Activated naive CD8-positive, alpha-beta T cell treated with anti-CD3 and anti-CD28 coated beads, Interleukin-2, amount 50 U/mL, for 16 hours (primary cell): ENCODE data around the gene CGB1.
"Not testable (repeated sequence)": the region's sequence is repeated elsewhere in the genome, so short reads cannot be mapped to it uniquely, and the experiment has no call there.

Experiments used
- DNase-seq: peaks from one replicate; pipeline ENCODE4 v3.0.0-alpha.2; 2020; ENCODE audit warnings: low read depth, low spot score

The CGB1 gene

DNA sequence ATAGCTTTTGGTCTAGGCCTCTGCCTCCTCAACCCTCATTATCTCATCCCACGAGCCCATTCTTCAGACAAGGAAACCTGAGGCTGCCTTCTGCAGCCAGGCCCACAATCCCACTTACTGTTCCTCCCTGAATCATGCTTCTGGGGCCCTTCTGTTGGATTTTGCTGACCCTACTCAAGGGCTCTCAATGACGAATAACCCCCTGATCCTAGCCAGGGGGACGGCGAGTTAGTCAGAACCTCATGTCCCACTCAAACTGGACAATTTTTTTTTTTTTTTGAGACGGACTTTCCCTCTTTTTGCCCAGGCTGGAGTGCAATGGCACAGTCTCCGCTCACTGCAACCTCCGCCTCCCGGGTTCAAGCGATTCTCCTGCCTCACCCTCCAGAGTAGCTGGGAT is 14.6 kb downstream of the CGB1 start:
- DNase-seq, result no peak

DNA sequence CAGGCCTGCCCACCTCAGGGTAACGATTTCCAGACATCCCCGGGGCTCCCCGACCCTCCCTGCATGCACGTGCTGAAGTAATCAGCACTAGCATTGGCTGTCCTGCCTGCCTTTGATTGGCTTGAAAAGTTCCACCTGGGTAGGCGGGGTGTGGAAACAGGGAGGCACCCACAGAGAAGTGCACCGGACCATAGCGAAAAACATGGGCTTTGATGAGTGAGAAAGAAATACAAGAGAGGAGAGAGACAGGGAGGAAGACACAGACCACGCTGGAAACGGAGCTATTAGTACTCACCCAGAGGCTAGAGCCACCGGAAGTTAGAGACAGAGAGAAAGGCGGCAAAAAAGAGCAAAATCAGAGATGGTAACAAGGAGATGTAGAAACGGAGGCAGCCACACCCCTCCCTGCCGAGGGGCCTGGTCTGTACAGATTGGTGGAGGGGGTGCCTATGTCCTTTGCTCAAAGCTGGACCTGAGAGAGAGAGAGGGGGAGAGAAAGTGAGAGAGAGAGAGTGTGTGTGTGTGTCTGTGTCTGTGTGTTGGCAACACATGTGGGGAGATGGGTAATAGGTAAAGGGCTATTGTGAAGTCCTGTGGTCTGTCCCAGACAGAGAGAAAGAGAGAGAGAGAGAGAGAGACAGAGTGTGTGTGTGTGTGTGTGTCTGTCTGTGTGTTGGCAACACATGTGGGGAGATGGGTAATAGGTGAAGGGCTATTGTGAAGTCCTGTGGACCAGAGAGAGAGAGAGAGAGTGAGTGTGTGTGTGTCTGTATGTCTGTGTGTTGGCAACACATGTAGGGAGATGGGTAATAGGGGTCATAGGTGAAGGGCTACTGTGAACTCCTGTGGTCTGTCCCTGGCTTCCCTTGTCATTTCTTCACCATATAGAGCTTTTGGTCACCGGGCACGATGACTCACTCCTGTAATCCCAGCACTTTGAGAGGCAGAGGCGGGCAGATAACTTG is 15.5 kb downstream of the CGB1 start:
- no peak for DNase-seq

DNA sequence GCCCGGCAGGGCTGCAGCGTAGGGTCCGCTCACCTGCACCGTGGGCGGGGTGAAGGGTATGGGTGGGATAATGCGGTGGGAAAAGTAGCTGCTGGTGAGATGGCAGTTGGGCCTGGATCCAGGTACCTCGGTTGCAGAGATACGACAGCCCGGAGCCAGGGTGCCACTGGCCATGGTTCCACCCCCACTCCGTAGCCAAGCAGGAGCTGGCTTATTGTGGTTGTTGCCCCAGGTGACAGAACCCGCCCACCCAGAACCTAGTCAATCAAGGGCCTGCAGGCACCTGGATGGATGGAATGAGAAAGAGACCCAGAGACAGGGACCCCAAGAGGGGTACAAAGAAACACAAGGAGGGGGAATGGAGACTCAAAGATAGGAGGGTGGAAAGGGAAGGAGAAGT is 16.4 kb downstream of the CGB1 start:
- no peak for DNase-seq

GRCh38 chr19:49019242-49019932 is 17.3 kb downstream of the CGB1 start:
- peak; percentile 26 for DNase-seq

DNA sequence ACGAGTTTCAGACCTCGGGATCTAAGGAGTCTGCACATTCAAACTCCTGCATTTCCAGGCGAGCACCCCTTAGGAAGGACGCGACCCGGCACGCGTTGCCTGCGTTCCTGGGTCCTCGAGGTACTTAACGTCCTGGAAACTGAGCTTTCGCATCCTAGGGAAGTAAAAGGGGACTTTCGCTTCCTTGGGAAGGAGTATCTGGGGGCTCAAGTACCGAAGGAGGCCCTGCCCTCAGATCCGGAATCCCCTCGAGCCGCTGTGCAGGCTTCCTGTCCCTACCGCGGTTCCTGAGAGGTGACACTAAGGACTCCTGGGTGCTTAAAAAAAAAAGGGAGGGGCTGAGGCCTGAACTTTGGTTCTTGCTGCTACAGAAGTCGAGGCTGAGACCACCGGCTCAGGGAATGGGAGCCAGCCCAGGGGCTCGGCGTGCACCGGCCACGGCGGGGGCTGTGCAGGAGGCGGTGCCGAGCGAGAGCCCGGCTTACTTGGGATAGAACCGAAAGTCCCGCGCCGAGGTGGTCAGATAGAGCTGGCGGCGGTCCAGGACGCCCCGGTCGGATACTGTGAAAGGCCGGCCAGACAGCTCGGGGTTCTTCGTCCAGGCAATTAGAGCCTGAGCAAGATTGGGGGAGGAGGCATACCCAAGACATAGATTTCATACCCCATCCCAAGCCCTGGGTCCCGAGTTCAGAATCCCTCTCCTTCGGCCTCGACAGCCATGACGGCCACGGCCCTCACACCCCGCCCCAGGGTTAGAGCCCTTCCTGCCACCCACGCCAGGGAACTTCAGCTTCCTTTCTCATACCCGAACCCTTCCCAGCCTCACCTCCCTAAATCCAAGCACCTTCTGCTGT is 18.1 kb downstream of the CGB1 start:
- not testable (repeated sequence) for DNase-seq

- peak; percentile 27 for DNase-seq
Measured at GRCh38 chr19:49017666-49018351, 18.9 kb downstream of the CGB1 start.

DNA sequence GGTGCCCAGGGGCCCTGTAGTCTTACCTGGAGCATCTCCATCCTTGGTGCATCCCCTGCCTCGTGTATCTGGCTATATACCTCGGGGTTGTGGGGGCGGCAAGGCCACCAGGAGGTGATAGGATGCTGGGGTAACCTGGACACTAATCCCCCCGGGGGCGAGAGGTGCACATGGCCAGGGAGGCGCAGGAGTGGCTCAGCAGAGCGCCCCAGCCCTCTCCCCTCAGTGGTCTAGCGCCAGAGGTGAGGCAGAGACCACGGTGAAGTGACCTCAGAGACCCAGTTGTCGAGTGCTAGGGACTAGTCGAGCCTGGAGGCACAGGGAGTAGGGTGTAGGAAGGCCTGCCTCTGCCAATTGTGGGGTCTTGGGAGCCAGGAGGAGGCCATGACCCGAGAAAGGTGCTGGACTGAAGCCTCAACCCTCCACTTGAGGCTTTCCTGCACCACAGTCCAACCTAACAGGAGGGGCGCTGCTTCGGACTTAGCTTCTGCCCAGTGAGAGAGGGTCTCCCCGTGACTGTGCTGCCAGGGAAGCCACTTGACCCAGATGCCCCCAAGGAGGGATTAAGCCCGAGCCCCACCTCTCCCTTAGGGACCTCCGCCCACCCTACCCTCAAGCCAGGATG is 19.5 kb downstream of the CGB1 start, which contains the start of gene LHB:
LHB (minus strand) TSS at position 51 of the 625 bp plus-strand sequence; CDS start at position 41, 10 bp downstream.
- DNase-seq, result no peak

- no peak for DNase-seq
Measured at GRCh38 chr19:49016067-49016839, 20.4 kb downstream of the CGB1 start.

GRCh38 chr19:49014870-49015255 is 21.8 kb downstream of the CGB1 start:
- no peak for DNase-seq

DNA sequence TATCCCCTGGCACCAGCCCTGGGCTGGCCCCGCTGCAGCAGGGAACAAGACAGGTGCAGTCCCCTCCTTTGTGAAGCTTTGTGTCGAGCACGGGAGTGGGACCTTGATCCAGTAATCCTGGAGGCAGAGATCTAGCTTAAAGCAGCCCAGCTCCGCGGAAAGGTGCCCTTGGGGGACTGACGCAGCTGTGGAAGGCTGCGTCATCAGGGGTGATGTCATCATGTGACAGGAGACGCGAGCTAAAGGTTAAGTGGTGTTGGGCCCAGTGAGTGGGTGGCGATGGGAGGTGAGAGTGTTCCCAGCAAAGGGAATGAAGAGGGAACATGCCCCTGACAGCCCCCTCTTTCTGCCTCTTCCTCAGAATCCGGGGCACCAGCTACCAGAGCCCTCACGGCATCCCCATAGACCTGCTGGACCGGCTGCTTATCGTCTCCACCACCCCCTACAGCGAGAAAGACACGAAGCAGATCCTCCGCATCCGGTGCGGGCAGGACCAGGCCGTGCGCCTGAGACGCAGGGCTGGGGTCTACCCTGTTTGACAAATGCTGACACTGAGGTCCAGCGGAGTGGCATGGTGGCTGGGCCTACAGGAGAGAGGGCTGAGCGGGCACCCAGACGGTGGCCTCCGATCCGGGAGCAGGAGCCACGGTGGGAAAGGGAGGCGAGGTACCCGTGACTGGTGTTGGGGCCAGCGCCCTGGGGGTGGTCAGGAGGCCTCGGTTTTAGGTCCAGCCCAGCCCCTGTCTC is 22.4 kb downstream of the CGB1 start:
- no peak for DNase-seq

DNA sequence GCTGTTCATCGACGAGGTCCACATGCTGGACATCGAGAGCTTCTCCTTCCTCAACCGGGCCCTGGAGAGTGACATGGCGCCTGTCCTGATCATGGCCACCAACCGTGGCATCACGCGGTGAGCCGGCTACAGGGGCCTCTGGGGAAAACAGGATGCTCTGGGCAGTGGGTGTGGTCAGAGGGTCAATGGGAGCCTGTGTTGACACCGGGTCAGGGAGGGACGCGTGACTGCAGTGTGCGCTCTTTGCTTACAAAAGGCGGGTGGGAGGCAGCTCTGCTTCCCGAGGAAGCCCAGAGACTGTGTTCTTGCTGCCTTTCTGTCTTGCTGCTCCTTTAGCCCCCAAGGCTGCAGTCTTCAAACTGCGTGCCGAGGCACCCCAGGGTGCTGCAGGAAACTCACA is 25.5 kb downstream of the CGB1 start:
- DNase-seq, result no peak

GRCh38 chr19:49010453-49010852 is 26.2 kb downstream of the CGB1 start:
- DNase-seq, result no peak

DNA sequence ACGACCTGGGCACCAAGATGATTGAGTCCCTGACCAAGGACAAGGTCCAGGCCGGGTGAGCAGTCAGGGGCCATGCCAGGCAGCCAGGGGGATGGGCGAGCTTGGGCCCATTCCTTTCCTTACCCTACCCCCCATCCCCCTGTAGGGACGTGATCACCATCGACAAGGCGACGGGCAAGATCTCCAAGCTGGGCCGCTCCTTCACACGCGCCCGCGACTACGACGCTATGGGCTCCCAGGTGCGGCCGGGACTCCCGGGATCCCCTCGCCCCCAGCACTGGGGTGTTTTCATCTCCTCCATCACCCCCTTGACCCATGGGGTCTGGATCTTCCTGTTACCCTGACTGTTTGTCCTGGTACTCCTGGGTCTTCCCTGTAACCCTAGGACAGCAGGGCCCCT is 26.9 kb downstream of the CGB1 start:
- no peak for DNase-seq

DNA sequence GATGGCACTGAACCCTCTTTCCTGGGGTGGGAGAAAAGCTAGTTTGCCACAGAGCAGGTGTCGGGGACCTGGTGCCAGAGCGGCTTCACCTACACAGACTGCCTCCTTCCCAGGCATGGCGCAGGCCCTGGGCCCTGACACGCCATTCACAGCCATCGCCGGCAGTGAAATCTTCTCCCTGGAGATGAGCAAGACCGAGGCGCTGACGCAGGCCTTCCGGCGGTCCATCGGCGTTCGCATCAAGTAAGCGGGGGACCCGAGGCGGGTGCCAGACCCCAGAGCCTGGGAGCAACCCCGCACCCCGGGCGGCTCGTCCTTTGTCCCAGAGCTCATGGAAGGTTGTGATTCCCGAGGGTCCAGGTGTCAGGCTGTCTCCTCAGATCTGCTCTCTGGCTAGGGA is 29.8 kb downstream of the CGB1 start:
- DNase-seq, result no peak

DNA sequence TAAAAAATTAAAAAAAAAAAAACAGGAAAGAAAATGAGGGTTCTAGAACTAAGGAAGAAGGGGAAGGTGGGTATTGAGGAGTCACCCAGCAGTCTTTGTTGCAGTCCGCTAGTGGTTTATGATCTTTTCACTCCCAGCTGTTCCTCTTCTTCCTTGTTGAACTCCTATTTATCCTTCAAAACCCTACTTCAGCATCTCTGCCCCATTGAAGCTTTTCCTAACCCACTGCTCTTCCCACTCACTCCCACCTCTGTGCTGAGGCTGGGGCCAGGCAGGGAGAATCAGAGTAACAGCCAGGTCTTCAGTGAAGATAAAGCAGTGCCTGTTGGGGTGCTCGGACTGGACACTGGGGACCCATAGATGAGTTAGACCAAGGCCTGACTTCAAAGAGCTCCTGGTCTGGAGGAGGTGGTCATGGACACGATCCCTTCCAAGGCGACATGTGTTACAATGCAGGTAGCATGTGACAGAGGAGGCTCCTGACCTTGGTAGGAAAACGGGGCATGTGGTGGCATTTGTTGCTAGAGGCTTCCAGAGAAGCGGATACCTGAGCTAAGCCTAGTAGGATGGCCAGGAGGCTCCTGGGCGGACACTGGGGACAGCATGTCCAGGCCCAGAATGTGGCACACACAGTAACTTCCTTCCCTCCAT is 31.6 kb downstream of the CGB1 start:
- DNase-seq, result no peak

DNA sequence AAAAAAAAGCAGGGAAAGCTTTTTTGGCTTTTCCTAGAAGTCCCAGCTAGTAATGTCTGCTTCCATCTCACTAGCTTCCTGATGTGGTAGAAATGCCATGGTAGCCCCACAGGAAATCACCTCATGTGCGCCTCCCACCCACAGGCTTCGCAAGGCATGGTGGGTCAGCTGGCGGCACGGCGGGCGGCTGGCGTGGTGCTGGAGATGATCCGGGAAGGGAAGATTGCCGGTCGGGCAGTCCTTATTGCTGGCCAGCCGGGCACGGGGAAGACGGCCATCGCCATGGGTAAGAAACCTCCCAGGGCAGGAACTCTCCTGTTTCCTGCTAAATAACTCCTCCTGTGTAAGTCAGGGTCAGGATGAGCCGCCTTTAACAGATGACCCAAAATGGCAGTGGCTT is 32.6 kb downstream of the CGB1 start:
- no peak for DNase-seq

DNA sequence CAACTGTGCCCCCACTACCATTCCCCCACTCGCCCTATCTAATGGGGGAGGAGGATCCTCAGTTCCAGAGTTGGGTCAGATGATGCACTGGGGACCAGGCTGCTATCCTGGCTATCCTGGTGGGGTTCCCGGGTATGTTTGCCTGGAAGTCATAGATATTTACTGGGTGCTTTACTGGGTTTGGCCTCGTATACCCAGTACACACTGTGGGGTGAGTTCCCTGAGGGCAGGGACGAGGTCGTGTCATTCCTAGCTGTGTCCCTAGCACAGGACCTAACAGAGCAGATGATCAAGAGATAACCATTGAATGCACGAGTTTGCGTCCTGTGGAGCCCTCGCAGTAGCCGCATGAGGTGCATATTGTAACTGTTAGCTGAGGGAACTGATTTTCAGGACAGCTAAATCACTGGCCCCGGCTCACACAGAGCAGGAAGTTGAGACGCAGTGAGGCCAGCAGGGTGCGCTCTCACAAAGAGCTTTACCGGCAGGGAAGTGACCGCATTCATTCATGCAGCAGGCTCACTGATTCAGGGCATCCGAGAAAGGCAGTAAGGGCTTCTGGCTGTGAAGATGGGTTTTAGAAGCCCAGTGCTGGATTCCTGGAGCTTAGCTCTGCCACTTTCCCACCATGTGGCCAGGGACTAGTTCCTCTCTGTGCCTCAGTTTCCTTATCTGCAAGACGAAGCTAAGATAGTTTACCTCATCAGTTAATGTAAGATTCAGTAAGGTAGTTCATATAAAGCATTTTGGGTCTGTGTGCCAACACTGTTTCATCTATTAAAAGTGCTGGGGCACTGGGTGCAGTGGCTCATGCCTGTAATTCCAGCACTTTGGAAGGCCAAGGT is 37.0 kb downstream of the CGB1 start:
- peak; percentile 18 for DNase-seq

DNA sequence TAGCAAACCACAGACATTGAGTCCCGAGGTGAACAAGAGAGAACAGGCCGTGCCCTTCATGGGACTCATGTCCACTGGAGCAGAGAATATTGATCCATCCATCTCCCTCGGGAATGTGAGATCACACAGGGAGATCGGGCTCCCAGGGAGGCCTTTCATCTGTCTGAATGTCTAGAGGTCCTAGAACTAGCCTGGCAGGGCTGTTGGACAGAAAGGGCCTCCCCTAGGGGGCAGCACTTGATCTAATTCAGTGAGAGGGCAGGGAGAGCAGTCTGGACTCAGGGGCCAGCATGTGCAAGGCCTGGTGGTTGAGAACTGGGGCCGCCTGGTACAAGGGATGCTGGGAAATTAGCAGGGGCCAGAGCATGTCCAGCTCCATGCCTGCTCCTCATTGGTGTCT is 38.7 kb downstream of the CGB1 start:
- peak; percentile 9 for DNase-seq
